Endothelial cell of umbilical vein (primary cell): Measurements from ENCODE around the gene TRANK1. TPM values are rescaled to one million over a fixed set of nuclear protein-coding genes. Genes with fewer than 3 reads are reported as not detected.

Experiments
- BruUV-seq: library from RNA; stranded (reverse); fragments of 400-500 nt; replicated peaks from 2 replicates; lab custom pipeline; 2021; lab: Mats Ljungman, UMichigan
- CTCF ChIA-PET: fragments of 300-600, 350-600 bp; sonication (Branson Sonifier 250); formaldehyde crosslinking; loops from one replicate; lab custom pipeline; 2021; ENCODE audit warnings: antibody characterized with exemption, inconsistent platforms; lab: Charles Lee
- POLR2A ChIA-PET: fragments of 300-600, 350-600 bp; sonication (Branson Sonifier 250); formaldehyde crosslinking; loops from one replicate; lab custom pipeline; 2021; ENCODE audit warnings: antibody characterized with exemption, inconsistent platforms; lab: Charles Lee
- DNase-seq: peaks from one replicate; pipeline ENCODE4 v3.0.0-alpha.2; 2011; ENCODE audit warnings: low read depth, low spot score
- FAIRE-seq: peaks from 2 replicates; lab custom pipeline; 2011; peaks lifted over from hg19 to GRCh38; lab: Jason Lieb, UNC
- H2AFZ ChIP-seq: 2 replicates; pipeline ENCODE4 v1.6.0; 2012; ENCODE audit warnings: low read depth, low read length, control low read depth, inconsistent platforms
- H3K27ac ChIP-seq: 2 replicates; pipeline ENCODE4 v1.5.1; 2011; ENCODE audit warnings: low read depth, mild to moderate bottlenecking, control low read depth, low read length, moderate library complexity; ENCODE audit not compliant: insufficient read depth
- H3K27me3 ChIP-seq, 2 experiments: 2 replicates each; pipeline versions ENCODE4 v1.6.0 to v1.6.1; 2011; ENCODE audit warnings: low read length in 2 of 2, mixed read lengths in 1 of 2; ENCODE audit not compliant: control insufficient read depth in 2 of 2, insufficient read depth in 2 of 2
- H3K36me3 ChIP-seq, 2 experiments: 2 replicates in 1 of 2; 3 replicates in 1 of 2; pipeline ENCODE4 v1.5.1; 2011; ENCODE audit warnings: low read length in 2 of 2, mild to moderate bottlenecking in 1 of 2, moderate library complexity in 1 of 2; ENCODE audit not compliant: control insufficient read depth in 2 of 2, insufficient read depth in 2 of 2; ENCODE audit errors: extremely low read depth in 1 of 2
- H3K4me1 ChIP-seq: 3 replicates; pipeline ENCODE4 v1.5.1; 2011; ENCODE audit warnings: mild to moderate bottlenecking, low read length; ENCODE audit not compliant: control insufficient read depth, insufficient read depth; ENCODE audit errors: extremely low read depth
- H3K4me2 ChIP-seq: 2 replicates; pipeline ENCODE4 v1.6.1; 2011; ENCODE audit warnings: low read length, control low read depth, mixed read lengths; ENCODE audit not compliant: insufficient read depth
- H3K4me3 ChIP-seq, 3 experiments: fragments of 200-600 bp in 1 of 3; sonication (generic), shearing (Covaris generic) in 1 of 3; replicated peaks in 1 of 3; 2 replicates each; pipeline ENCODE4 v1.5.1; 2011 to 2016; ENCODE audit warnings: control low read depth in 3 of 3, low read length in 3 of 3, mild to moderate bottlenecking in 2 of 3, inconsistent platforms in 1 of 3, low read depth in 1 of 3, moderate library complexity in 1 of 3; ENCODE audit not compliant: insufficient read depth in 1 of 3
- H3K79me2 ChIP-seq: 2 replicates; pipeline ENCODE4 v1.6.0; 2012; ENCODE audit warnings: low read length, inconsistent platforms; ENCODE audit not compliant: control insufficient read depth, insufficient read depth
- H3K9ac ChIP-seq: replicated peaks from 2 replicates; pipeline ENCODE3; 2011; ENCODE audit warnings: low read length, control low read depth; ENCODE audit not compliant: insufficient read depth; ENCODE audit errors: extremely low read depth
- H3K9me1 ChIP-seq: replicated peaks from 3 replicates; pipeline ENCODE4 v1.6.0; 2011; ENCODE audit warnings: mild to moderate bottlenecking, low read length; ENCODE audit not compliant: control insufficient read depth, insufficient read depth; ENCODE audit errors: extremely low read depth
- H3K9me3 ChIP-seq: replicated peaks from 2 replicates; pipeline ENCODE4 v1.5.1; 2012; ENCODE audit warnings: low read length, inconsistent platforms; ENCODE audit not compliant: control insufficient read depth, insufficient read depth
- H4K20me1 ChIP-seq: replicated peaks from 2 replicates; pipeline ENCODE3; 2011; ENCODE audit warnings: mild to moderate bottlenecking, low read length; ENCODE audit not compliant: control insufficient read depth, insufficient read depth; ENCODE audit errors: extremely low read depth
- CTCF ChIP-seq, 2 donors: IDR thresholded peaks; 1 replicate in 1 of 2; 2 replicates in 1 of 2; pipeline ENCODE4 v1.5.1; 2011; ENCODE audit warnings: low read length in 2 of 2, mild to moderate bottlenecking in 2 of 2, moderate library complexity in 2 of 2, control low read depth in 1 of 2, inconsistent platforms in 1 of 2, low read depth in 1 of 2; ENCODE audit not compliant: insufficient read depth in 1 of 2; ENCODE audit errors: extremely low read depth in 1 of 2
- EZH2 ChIP-seq: IDR thresholded peaks from 2 replicates; pipeline ENCODE4 v1.6.1; 2012; ENCODE audit warnings: borderline replicate concordance, low read depth, mild to moderate bottlenecking, moderate library complexity, low read length, inconsistent platforms; ENCODE audit not compliant: severe bottlenecking
- FOS ChIP-seq: IDR thresholded peaks from 2 replicates; pipeline ENCODE4 v1.6.1; 2011; ENCODE audit warnings: mild to moderate bottlenecking, low read length, moderate library complexity, borderline replicate concordance; ENCODE audit not compliant: insufficient read depth
- GATA2 ChIP-seq: IDR thresholded peaks from 2 replicates; pipeline ENCODE4 v1.7.0; 2011; ENCODE audit warnings: low read depth, mild to moderate bottlenecking, moderate library complexity, mixed read lengths, low read length; ENCODE audit not compliant: insufficient read length, insufficient read depth
- JUN ChIP-seq: IDR thresholded peaks from 2 replicates; pipeline ENCODE4 v1.6.1; 2011; ENCODE audit warnings: borderline replicate concordance, low read depth; ENCODE audit not compliant: insufficient read length, insufficient read depth
- MAX ChIP-seq: IDR thresholded peaks from 2 replicates; pipeline ENCODE4 v1.6.1; 2011; ENCODE audit not compliant: insufficient read depth, insufficient read length
- MYC ChIP-seq: IDR thresholded peaks from one replicate; pipeline ENCODE4 v1.6.1; 2011; ENCODE audit warnings: mild to moderate bottlenecking, low read depth, low read length
- POLR2A ChIP-seq: IDR thresholded peaks from 2 replicates; pipeline ENCODE4 v1.6.1; 2012; ENCODE audit warnings: low read depth, mild to moderate bottlenecking, control low read depth, low read length
- POLR2AphosphoS5 ChIP-seq: IDR thresholded peaks from 2 replicates; pipeline ENCODE4 v1.6.1; 2012; ENCODE audit warnings: low read depth, mild to moderate bottlenecking, control low read depth, low read length, moderate library complexity; ENCODE audit not compliant: insufficient read depth
- dilution Hi-C: fragments of 300-500 bp; cut with MboI; formaldehyde crosslinking; loops from one replicate; pipeline ENCODE4 v1.15.0; 2019; ENCODE audit warnings: low sequenced_read_pairs; ENCODE audit not compliant: extremely low pct_ligation_motif_present
- intact Hi-C: fragments of 100-400 bp; cut with micrococcal nuclease; formaldehyde crosslinking; loops from one replicate; pipeline ENCODE4 v1.10.0; 2022
- polyA plus RNA-seq, 4 experiments: library from polyadenylated mRNA; depleted of rRNA in 3 of 4; stranded (reverse) in 3 of 4; unstranded in 1 of 4; fragments of >200 nt; gene quantifications; 2 replicates each; pipeline versions ENCODE4 v1.2.1 to v1.2.3, GENCODE V29; 2011 to 2012; ENCODE audit warnings: missing spikeins in 1 of 4
- total RNA-seq: library from RNA; stranded (reverse); gene quantifications from 2 replicates; pipeline ENCODE4 v1.2.3, GENCODE V29; 2021

Gene TRANK1
- total and polyA plus RNA-seq, 2 donors (not counting 3 experiments of a cell fraction or from before 2014, with no cell fraction given), result 4.6 to 14.4 TPM

GRCh38 chr3:36937492-36937891 is 7.4 kb downstream of the TRANK1 start:
- H3K27ac ChIP-seq, result no peak overlapping the region
- TF ChIP-seq JUN, result no peak
- no peak for TF ChIP-seq POLR2A
- no peak for TF ChIP-seq CTCF (IDR thresholded peaks at IDR 0.05; ENCODE audit: extremely low read depth in 1 of 2, insufficient read depth in 1 of 2, low read depth in 1 of 2, low read length in 2 of 2)
- no peak for TF ChIP-seq MAX
- TF ChIP-seq GATA2, result no peak
- no peak for TF ChIP-seq MYC
- no peak for TF ChIP-seq EZH2
- TF ChIP-seq POLR2AphosphoS5, result no peak
- no peak for TF ChIP-seq FOS
- H3K4me1 ChIP-seq, result peaks cover 3% of the 10 kb centered on the region
- no peaks in the 10 kb centered on the region for H3K27me3 ChIP-seq
- CTCF ChIA-PET, result interaction anchor here (0.7 kb wide), 1 partner anchor 21 kb away, joined by 3 read pairs; no protein-coding TSS in a partner anchor
- H3K9ac ChIP-seq, result no peak overlapping the region
- FAIRE-seq, result no peak
- H3K4me3 ChIP-seq, result no peak overlapping the region
- no peaks in the 10 kb centered on the region for H3K9me1 ChIP-seq
- no TSS peak for BruUV-seq
- no peak overlapping the region for H3K4me2 ChIP-seq
- POLR2A ChIA-PET, result no interaction called here
- intact Hi-C loops (no loop called here), dilution Hi-C loops (no loop called here)
- DNase-seq, result no peak
- no peaks in the 10 kb centered on the region for H3K36me3 ChIP-seq
- H3K79me2 ChIP-seq, result no peaks in the 10 kb centered on the region
- H2AFZ ChIP-seq, result no peak overlapping the region
- H4K20me1 ChIP-seq, result no peaks in the 10 kb centered on the region
- H3K9me3 ChIP-seq, result no peaks in the 10 kb centered on the region
